HG02759 (cell line): ENCODE data around the gene UBE2I.
A peak's percentile ranks its signal among the peaks of the same experiment; 100 is the strongest.
"Not testable (repeated sequence)": the region's sequence is repeated elsewhere in the genome, so short reads cannot be mapped to it uniquely, and the experiment has no call there.

Experiments
- ATAC-seq: cut with Tn5 transposase; IDR thresholded peaks from one replicate; pipeline ENCODE4 v1.9.1; 2021; ENCODE audit warnings: mild to moderate bottlenecking, moderate library complexity; ENCODE audit not compliant: unreplicated experiment

Gene UBE2I

DNA sequence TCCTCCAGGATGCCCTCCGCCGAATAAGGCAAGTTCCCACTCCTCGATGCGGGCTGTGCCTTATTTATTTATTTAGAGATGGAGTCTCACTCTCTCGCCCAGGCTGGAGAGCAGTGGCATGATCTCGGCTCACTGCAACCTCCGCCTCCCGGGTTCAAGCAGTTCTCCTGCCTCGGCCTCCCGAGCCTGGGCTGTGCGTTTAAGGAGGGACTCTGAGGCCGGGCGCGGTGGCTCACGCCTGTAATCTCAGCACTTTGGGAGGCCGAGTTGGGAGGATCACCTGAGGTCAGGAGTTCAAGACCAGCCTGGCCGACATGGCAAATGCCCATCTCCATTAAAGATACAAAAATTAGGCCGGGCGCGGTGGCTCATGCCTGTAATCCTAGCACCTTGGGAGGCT is 18.7 kb downstream of the UBE2I start:
- ATAC-seq: not testable (repeated sequence)

DNA sequence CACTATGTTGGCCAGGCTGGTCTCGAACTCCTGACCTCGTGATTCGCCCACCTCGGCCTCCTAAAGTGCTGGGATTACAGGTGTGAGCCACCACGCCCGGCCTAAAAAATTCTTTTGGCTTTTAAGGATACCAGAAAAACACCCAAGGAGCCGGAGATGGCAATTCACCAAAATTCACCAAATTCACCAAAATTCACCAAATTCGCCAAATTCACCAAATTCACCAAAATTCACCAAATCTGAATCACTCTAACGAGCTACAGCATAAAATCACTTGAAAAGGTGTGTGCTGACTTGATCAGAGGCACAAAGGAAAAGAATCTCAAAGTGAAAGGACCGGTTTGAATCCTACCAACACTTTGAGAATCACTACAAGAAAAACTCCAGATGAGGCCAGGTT is 19.5 kb downstream of the UBE2I start:
- ATAC-seq: not testable (repeated sequence)

DNA sequence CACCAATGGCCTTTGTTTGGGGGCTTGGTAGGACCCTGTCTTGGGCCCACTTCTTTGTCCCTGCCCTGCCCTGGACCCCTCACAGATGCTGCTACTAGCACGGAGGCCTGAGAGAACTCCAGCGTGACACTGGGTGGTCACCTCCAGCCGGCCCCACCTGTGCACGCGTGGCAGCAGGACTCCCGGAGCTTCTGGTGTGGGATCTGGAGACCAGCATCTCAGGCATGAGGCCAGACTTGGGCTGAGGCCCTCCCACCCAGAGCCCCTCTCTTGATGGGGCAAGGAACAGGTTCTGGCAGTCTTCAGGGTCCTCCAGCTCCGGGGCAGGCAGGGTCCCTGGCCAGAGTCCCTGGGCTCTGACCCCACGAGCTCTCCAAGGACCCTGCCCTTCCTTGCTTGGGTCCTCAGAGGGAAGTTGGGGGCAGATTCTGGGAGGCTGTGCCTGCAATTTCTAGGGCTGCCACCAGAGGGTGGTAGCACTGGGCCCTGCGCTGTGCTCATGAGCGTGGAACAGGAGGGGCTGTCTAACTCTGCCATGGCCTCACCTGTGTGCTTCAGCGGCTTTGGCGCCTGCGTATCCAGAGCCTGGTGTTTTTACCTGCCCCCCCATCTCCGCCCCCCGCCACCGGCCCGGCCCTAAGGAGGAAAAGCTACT is 21.0 kb downstream of the UBE2I start:
- no peak for ATAC-seq

DNA sequence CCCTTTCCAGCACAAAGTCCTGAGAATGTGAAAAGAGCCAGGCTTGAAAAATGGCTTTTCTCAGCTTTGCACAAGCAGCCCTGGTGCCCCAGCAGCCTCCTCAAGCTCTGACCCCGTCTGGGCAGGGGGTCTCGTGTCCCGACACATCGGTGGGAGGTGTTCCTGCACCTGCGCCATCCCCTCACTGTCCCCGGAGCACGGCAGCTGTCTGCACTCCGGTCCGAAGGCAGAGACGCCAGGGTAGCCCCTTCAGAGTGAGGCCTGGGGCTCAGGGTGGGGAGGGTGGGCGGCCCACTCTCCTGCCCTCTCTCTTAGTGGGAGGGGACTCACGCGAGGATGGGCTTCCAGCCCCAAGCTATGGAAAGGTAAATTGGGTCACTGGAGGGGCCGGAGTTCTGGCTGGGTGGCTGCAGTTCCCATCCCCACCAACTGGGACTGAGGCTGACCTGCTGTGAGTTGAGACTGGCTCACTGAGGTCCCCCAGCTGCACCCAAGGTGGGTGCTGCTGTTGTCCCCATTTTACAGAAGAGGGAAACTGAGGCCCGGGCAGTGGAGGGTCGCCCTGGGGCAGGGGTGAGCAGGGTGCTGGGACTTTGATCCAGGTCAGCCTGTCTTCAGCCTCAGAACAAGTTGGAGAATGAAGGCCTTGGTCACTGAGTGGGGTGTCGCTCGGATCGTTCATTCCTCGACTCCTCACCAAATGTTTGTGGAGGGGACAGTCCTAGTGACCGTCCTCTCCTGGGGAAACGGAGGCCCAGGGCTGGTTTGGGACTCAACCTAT is 21.7 kb downstream of the UBE2I start:
- ATAC-seq: no peak

DNA sequence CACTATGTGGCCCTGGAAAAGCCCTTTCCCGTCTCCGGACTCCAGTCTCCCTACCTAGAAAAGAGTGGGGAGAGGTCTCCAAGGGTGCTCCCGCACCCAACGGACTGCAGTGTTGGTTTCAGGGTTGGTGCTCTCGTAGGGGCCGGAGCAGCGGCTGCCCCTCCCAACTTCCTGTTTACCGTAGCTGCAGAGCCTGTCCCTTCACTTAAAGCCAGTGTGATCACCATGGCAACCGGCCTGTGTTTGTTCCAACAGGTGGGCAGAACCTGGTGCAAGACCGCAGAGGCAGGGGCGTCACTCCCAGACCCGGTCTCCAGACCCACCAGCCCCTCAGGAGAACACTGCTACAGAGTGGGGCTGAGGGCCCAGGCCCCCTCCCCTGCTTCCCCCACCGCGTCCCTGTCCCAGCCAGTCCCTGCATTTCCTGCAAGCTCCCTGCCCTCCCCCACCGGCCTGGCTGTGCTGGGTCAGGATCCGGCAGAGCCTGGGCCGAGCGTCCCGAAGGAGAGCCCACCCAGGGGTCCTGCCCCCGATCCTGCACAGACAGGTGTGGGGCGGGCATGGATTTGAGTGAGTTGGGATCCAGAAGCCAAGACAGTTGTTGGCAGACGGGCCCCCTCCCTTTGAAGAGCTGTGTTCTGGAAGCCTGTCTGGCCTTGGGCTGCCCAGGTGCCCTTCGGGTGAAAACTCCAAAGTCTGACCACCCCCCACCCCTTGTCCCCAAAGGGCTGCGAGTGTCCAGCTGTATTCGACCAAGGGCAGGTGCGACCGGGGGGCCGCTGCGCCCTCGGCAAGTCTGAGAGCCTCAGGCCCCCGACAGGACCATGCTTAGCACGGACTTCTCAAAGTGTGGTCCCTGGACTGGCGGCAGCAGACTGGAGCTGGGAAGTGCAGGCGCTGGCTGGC is 22.5 kb downstream of the UBE2I start:
- ATAC-seq: peak; percentile 48

DNA sequence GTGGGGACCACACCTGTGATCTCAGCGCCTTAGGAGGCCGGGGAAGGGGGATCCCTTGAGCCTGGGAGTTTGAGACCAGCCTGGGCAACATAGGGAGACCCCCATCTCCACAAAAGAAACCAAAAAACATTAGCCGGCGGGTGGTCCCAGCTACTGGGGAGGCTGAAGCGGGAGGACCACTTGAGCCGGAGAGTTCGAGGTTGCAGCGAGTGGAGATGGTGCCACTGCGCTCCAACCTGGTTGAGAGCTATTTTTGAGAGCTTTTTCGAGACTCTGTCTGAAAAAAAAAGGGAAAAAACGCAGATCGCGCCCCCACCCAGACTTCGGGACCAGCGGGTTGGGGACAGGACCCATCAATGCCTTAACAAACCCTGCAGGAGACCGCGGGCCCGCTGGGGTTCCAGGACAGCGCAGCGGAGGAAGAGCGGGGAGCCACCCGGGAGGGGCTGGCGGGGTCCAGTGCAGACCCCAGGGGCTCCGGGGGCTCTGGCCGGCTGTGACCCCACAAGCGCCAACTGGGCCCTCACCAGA is 23.2 kb downstream of the UBE2I start:
- ATAC-seq: no peak

DNA sequence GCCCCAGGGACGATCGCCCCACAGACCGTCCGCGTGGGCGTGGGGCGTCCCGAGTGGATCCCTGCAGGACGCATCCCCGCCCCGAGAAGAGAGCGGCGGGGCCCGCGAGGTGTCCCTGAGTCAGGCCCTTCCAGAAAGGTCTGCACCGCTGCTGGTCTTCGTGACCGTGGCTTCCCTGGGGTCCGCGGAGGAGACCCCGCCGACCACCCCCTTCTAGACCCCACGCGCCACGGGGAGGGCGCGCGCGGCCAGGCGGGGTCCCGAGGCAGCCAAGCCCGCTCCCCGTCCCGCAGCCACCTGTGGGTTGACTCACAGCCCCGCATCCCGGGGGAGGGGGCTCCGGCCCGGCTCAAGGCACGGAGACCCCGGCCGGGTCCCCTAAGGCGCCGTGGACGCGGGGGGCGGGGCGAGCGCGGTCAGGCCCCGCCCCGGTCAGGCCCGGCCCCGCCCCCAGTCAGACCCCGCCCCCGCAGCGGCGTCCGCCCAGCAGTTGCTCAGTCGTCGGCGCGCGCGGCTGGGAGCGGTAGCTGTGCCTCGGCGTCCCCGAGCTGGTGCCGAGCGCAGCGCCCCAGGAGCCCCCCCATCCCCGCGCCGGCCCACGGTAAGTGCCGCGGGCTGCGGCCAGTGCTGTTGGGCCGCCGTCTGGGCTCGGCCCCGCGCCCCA is 23.8 kb downstream of the UBE2I start, which contains the start of gene BAIAP3:
Gene BAIAP3, plus strand, starts transcription at position 497 of the 664 bp plus-strand sequence. CDS start 4,905 bp downstream, outside the sequence.
- ATAC-seq: no peak

DNA sequence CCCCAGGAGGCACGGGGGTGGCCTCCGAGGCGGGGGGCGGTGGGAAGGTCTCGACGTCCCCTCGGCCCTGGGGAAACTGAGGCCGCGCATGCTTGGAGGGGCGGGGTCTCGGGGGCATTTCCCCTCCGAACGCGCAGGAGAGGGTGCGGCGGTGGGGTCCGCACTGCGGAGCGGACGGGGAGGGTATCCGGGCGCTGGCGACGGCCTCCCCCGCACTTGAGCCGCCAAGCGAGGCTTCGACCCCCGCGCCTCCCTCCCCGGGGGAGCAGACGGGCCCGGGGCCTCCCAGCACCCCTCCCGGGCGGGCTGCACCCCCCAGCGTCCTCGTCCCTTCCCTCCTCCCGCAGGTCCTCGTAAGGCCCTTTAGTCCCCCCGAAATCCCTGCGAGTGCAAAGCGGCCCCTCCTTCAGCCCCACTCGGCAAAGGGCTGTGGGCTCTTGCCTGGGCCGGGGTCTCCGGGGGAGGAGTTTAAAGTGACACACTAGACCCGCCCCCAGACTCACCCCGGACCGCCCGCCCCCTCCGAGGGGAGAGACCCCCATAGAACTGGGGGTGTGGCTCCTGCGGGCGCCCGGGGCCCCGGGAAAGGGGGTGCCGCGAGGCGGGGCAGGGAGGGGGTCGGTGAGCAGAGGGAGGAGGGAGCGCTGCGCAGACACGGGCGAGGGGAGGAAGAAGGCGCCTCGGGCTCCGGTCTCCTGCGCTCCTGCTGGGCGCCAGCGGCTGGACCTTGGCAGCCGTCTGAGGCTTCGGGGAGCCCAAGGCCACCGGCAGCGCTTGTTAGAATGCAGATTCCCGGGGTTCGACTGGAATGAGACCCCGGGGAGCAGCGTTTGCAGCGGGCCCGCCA is 24.6 kb downstream of the UBE2I start:
- no peak for ATAC-seq

DNA sequence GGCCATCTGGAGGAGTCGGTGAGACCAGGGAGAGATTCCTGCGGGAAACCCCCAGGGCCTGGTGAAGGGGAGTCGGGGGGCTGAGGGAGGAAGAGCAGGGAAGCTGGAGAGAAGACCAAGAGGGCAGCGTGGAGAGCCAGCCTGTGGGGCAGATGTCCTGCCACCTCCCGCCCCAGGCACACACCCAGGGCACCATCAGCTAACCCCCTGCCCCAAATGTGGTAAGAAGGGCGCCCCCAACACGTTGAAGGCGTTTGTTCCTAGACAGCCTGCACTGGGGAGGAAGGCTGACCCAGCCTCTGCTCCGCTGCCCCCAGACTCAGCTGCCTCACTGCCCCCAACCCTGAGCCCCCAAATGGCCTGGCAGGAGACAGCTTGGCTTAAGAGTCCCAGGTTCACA is 25.3 kb downstream of the UBE2I start:
- ATAC-seq: no peak

DNA sequence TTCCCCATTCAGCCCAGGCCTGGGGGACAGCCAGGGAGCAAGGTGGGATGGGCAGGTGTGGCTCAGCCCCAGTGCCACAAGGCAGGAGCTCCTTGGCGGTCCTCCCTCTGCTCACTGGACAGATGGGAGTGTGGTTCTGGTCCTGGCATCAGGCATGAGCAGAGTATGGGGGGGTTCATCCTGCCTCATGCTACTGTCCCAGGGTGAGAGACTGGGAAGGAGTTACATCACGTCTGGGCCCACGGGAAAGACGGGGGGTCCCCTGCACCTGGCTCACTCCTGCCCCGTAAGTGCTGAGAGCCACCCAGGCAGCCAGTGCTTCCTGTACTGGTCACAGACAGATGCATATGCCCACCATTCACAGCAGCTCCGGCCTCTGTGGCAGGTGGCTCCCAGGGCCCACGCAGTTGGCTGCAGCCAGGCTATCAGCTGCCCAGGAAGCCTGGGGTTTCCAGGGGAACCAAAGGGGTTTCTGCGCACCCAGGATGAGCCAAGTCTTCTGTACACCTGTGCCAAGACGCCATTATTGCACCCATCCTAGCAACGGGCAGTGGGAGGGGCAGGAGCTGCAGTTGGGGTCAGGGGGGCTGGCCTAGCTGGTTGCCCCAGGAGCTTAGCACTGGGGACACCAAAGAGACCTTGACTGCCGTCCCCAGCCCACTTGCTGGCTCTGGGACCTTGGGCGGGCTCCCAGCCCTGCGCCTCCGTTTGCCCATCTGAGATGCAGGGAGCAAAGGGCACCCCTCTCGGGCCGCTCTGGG is 26.0 kb downstream of the UBE2I start:
- no peak for ATAC-seq

DNA sequence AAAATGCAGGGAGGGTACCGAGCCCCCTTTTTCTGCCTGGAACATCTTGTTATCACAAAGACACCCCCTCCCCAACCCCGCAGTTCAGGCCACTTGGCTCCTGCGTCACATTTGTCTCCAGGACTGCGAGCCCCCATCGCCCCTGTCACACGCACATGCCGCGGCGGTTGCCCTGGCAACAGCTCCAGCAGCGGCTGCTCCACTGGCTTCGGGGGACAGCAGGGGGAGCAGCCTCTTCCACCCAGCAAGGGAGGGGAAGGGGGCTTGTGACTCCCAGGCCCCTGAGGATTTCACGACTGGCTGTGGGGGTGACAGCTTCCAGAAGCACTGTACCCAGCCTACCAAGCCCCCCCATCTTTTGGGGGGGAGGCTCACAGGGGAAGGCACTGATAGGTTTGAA is 26.6 kb downstream of the UBE2I start:
- no peak for ATAC-seq

DNA sequence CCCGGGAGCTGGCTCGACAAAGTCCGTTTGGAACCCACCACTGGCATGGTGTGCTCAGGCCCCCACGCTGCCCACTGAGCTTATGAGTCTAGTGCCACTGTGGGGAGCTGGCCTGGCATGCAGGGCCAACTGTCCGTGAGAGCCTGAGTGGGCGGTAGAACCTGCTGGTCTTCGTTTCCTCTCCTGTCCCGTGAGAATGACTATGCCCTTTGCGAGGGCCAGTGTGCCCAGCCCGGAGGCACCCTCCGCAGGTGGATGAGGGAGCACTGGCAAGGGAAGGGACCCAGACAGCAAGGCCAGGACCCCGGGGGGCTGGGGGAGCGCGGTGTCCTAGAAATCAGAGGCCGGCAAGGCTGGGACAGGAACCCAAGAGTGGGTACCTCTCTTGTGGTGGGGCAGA is 27.2 kb downstream of the UBE2I start:
- no peak for ATAC-seq

DNA sequence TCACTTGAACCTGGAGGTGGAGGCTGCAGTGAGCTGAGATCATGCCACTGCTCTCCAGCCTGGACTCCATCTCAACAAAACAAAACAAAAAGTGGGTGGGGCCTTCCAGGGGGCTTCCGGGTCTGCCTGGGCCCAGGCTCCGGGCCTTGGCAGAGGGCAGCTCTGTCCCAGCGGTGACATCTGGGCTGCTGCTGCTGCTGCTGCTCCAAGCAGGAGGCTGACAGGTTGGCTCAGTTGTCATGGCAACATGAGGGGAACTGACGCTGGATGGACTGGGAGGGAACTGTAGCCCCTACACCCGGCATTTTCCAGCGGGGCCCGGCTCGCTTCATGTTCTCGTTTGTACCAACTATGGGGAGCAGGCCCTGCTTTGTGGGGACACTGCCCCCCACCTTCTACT is 28.1 kb downstream of the UBE2I start:
- no peak for ATAC-seq

DNA sequence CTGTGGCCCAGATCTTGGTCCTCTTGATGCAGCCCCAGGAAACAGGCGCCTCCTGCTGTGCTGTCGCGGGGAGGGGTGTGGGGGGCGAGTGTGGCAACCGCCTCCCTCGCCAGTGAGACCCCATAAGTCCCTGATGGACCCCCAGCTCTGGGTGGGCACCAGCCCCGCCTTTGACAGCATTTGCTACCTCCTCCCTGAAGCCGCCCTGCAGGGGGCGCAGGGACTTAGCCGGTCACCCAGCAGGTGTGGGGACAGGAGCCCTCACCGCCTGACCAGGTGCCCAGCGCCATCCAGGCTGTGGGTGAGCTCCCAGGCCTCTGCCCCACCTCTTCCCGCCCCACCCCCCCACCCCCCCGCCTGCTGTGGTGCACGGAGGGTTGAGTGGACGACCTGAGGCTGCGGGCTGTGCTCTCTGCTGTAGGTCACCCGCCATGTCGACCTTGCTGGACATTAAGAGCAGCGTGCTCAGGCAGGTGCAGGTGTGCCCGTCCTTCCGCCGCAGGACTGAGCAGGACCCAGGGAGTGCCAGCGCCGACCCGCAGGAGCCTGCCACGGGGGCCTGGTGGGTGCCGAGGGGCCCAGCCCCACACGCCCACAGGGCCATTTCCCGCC is 28.8 kb downstream of the UBE2I start:
- no peak for ATAC-seq

DNA sequence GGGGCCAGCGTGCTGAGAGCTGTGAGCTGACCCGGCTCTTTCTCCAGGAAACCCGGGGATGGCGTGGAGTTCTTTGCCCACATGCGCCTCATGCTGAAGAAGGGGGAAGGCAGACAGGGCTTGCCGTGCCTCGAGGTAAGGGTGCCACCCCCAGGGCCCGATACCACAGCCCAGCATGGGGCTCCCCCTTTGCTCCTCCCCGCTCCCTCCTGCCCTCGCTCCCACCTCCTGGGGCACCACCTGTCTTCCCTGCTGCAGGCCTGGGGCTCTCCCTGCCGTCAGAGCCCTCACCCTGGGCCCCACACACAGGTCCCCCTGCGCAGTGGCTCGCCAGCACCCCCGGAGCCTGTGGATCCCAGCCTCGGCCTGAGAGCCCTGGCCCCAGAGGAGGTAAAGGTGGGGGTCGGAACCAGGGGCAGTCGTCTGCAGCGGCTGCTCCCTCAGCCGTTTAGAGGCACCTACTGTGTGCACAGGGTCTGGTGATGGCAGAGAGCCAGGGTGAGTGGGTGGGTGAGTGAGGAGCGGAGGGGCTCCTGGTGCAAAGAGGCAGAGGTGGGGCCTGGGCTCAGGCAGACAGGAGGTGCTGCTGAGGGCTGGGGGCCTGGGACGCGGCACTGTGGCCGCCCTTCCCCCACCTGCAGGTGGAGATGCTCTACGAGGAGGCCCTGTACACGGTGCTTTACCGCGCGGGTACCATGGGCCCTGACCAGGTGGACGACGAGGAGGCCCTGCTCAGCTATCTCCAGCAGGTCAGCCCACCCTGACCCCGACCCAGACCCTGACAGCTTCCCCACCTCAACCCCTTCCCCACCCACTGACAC is 29.6 kb downstream of the UBE2I start:
- ATAC-seq: no peak

DNA sequence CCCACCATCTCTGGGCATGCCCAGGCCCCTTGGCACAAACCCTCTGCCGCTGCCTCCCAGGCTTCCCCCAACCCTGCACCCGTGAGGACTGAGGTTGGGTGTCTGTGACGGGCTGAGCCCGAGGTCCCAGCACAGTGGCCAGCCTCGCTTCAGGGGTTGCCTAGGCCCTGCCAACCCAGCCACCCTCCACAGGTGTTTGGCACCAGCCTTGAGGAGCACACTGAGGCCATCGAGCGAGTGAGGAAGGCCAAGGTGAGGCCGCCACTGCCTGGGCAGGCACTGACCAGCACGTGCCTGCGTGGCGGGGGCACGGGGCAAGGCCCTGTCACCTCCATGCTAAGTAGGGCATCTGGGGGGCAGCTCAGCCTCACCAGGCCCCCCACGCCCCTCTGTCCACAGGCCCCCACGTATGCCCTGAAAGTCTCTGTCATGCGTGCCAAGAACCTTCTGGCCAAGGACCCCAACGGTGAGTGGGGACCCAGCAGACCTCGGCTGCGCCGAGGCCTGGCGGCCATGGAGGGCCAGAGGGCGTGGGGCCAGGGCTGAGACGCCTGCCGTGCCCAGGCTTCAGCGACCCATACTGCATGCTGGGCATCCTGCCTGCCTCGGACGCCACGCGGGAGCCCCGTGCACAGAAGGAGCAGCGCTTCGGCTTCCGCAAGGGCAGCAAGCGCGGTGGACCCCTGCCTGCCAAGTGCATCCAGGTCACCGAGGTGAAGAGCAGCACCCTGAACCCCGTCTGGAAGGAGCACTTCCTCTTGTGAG is 31.5 kb downstream of the UBE2I start:
- ATAC-seq: no peak
